ENCODE measurements around the gene ELMO1. TPM values are rescaled to one million over a fixed set of nuclear protein-coding genes. Genes with fewer than 3 reads are reported as not detected.
A peak's percentile ranks its signal among the peaks of the same experiment; 100 is the strongest.

Gene ELMO1
- total RNA-seq, 1 donor from 2014 or later: 132 TPM

GRCh38 chr7:37352251-37352880, 96.3 kb downstream of the ELMO1 start:
- ATAC-seq (ENCODE audit: low read depth): no peak
- Mint-ChIP-seq H3K9me3 (no peaks in the 10 kb centered on the region), H3K27me3 (no peaks in the 10 kb centered on the region), H3K4me1 (peaks cover 66% of the 10 kb centered on the region), H3K4me3 (peak overlapping the region; percentile 96), H3K36me3 (ENCODE audit: low read depth) (peaks cover 2% of the 10 kb centered on the region), H3K27ac (no peak overlapping the region)
- no peak for TF ChIP-seq CTCF (IDR thresholded peaks at IDR 0.05)
- intact Hi-C loops (cut with micrococcal nuclease): loop anchor here (2.0 to 10.0 kb wide), 8 partner anchors 16 to 988 kb away; a partner anchor contains a TSS
- no peak for DNase-seq
- ChIA-PET POLR2A (interaction anchor here (0.7 to 3.4 kb wide), 8 partner anchors 9 to 144 kb away, joined by 3 to 61 read pairs (median 5); partner anchors contain the start of gene ELMO1), CTCF (interaction anchor here (0.6 to 6.5 kb wide), 21 partner anchors 9 to 479 kb away, joined by 3 to 96 read pairs (median 5); partner anchors contain the start of gene ELMO1)

- no peaks in the 10 kb centered on the region for H3K27me3 Mint-ChIP-seq
- TF ChIP-seq CTCF (IDR thresholded peaks at IDR 0.05): no peak
- ChIA-PET CTCF (interaction anchor here (0.7 to 6.5 kb wide), 13 partner anchors 9 to 170 kb away, joined by 3 to 96 read pairs (median 5); no protein-coding TSS in a partner anchor), POLR2A (interaction anchor here (1.0 to 1.3 kb wide), 3 partner anchors 9 to 67 kb away, joined by 3 to 5 read pairs (median 5); no protein-coding TSS in a partner anchor)
- H3K9me3 Mint-ChIP-seq: no peaks in the 10 kb centered on the region
- no peak overlapping the region for H3K4me3 Mint-ChIP-seq
- DNase-seq (no peak), ATAC-seq (ENCODE audit: low read depth) (no peak)
- intact Hi-C loops (cut with micrococcal nuclease): loop anchor here (2.0 to 10.0 kb wide), 8 partner anchors 15 to 987 kb away; a partner anchor contains a TSS
- H3K4me1 Mint-ChIP-seq: peaks cover 70% of the 10 kb centered on the region
- H3K36me3 Mint-ChIP-seq (ENCODE audit: low read depth): peaks cover 2% of the 10 kb centered on the region
- no peak overlapping the region for H3K27ac Mint-ChIP-seq
Measured at GRCh38 chr7:37351716-37352115, 96.9 kb downstream of the ELMO1 start.

- H3K4me3 Mint-ChIP-seq: peak overlapping the region; percentile 32
- H3K9me3 Mint-ChIP-seq: no peaks in the 10 kb centered on the region
- intact Hi-C loops (cut with micrococcal nuclease): loop anchor here (5.0 to 10.0 kb wide), 4 partner anchors 57 to 985 kb away; a partner anchor contains a TSS
- H3K27me3 Mint-ChIP-seq: no peaks in the 10 kb centered on the region
- ATAC-seq (ENCODE audit: low read depth) (peak; percentile 51), DNase-seq (no peak)
- CTCF ChIA-PET: interaction anchor here (0.7 to 6.5 kb wide), 4 partner anchors 13 to 152 kb away, joined by 3 to 96 read pairs (median 16); no protein-coding TSS in a partner anchor
- POLR2A ChIA-PET: interaction anchor here (1.0 to 1.4 kb wide), 3 partner anchors 9 to 99 kb away, joined by 4 read pairs; no protein-coding TSS in a partner anchor
- H3K4me1 Mint-ChIP-seq: peaks cover 80% of the 10 kb centered on the region
- peaks cover 2% of the 10 kb centered on the region for H3K36me3 Mint-ChIP-seq (ENCODE audit: low read depth)
- TF ChIP-seq CTCF (IDR thresholded peaks at IDR 0.05): no peak
- H3K27ac Mint-ChIP-seq: peak overlapping the region; percentile 27
Measured at GRCh38 chr7:37349979-37350590, 98.6 kb downstream of the ELMO1 start.

GRCh38 chr7:37348982-37349381, 99.7 kb downstream of the ELMO1 start:
- Mint-ChIP-seq H3K36me3 (ENCODE audit: low read depth) (peaks cover 2% of the 10 kb centered on the region), H3K9me3 (no peaks in the 10 kb centered on the region), H3K4me1 (peaks cover 78% of the 10 kb centered on the region), H3K27me3 (no peaks in the 10 kb centered on the region), H3K4me3 (no peak overlapping the region), H3K27ac (peak overlapping the region; percentile 22)
- ChIA-PET POLR2A (no interaction called here), CTCF (interaction anchor here (0.7 to 1.0 kb wide), 2 partner anchors 114 to 120 kb away, joined by 3 read pairs; no protein-coding TSS in a partner anchor)
- DNase-seq: no peak
- no peak for ATAC-seq (ENCODE audit: low read depth)
- intact Hi-C loops (cut with micrococcal nuclease): no loop called here
- TF ChIP-seq CTCF (IDR thresholded peaks at IDR 0.05): no peak

- ATAC-seq (ENCODE audit: low read depth) (no peak), DNase-seq (no peak)
- intact Hi-C loops (cut with micrococcal nuclease): no loop called here
- H3K36me3 Mint-ChIP-seq (ENCODE audit: low read depth): peaks cover 4% of the 10 kb centered on the region
- ChIA-PET POLR2A (interaction anchor here (0.6 to 1.1 kb wide), 2 partner anchors 10 to 448 kb away, joined by 3 to 6 read pairs; no protein-coding TSS in a partner anchor), CTCF (interaction anchor here (1.3 to 1.6 kb wide), 2 partner anchors 13 to 138 kb away, joined by 3 to 4 read pairs; no protein-coding TSS in a partner anchor)
- no peak overlapping the region for H3K4me3 Mint-ChIP-seq
- no peaks in the 10 kb centered on the region for H3K9me3 Mint-ChIP-seq
- no peak for TF ChIP-seq CTCF (IDR thresholded peaks at IDR 0.05)
- H3K4me1 Mint-ChIP-seq: peaks cover 79% of the 10 kb centered on the region
- H3K27ac Mint-ChIP-seq: peak overlapping the region; percentile 56
- H3K27me3 Mint-ChIP-seq: no peaks in the 10 kb centered on the region
Measured at GRCh38 chr7:37346761-37347160, 101.9 kb downstream of the ELMO1 start.

Data from activated B cell treated with CpG ODN at 0.5 μM for 24 hours (primary cell).